D721Med (cell line): ENCODE results near the gene FGGY.

Source experiments
- DNase-seq: peaks from one replicate; pipeline ENCODE4 v3.0.0; 2011; ENCODE audit warnings: low spot score; ENCODE audit not compliant: insufficient read length
- FAIRE-seq: peaks from 2 replicates; lab custom pipeline; 2011; peaks lifted over from hg19 to GRCh38; lab: Jason Lieb, UNC
- CTCF ChIP-seq: IDR thresholded peaks from 2 replicates; pipeline ENCODE4 v1.5.1; 2012; ENCODE audit warnings: mild to moderate bottlenecking, control low read depth; ENCODE audit not compliant: insufficient read depth; ENCODE audit errors: missing control alignments

Gene FGGY

GRCh38 chr1:59322814-59323213 is 25.9 kb downstream of the FGGY start:
- DNase-seq (no peak), FAIRE-seq (no peak)
- TF ChIP-seq CTCF, result no peak

GRCh38 chr1:59323879-59324278 is 27.0 kb downstream of the FGGY start:
- no peak for TF ChIP-seq CTCF
- FAIRE-seq, result no peak
- DNase-seq, result no peak

GRCh38 chr1:59328353-59328752 is 31.5 kb downstream of the FGGY start:
- no peak for FAIRE-seq
- TF ChIP-seq CTCF, result no peak
- DNase-seq, result no peak

- DNase-seq (no peak), FAIRE-seq (no peak)
- no peak for TF ChIP-seq CTCF
These were observed 32.6 kb downstream of the FGGY start for GRCh38 chr1:59329412-59330053.

GRCh38 chr1:59331686-59332620 is 35.1 kb downstream of the FGGY start:
- DNase-seq (no peak), FAIRE-seq (no peak)
- TF ChIP-seq CTCF, result no peak

- FAIRE-seq, result no peak
- DNase-seq, result no peak
- TF ChIP-seq CTCF, result no peak
These were observed 36.1 kb downstream of the FGGY start for GRCh38 chr1:59332983-59333382.
